ENCODE measurements around the gene CNOT6L.
"Not testable (repeated sequence)": the region's sequence is repeated elsewhere in the genome, so short reads cannot be mapped to it uniquely, and the experiment has no call there.

The CNOT6L gene

GRCh38 chr4:77818602-77819403 lies at the start of gene CNOT6L:
CNOT6L (minus strand) TSS chr4:77819368; CDS start chr4:77819308, 60 bp downstream.
- DNase-seq, result peak; percentile 90

DNA sequence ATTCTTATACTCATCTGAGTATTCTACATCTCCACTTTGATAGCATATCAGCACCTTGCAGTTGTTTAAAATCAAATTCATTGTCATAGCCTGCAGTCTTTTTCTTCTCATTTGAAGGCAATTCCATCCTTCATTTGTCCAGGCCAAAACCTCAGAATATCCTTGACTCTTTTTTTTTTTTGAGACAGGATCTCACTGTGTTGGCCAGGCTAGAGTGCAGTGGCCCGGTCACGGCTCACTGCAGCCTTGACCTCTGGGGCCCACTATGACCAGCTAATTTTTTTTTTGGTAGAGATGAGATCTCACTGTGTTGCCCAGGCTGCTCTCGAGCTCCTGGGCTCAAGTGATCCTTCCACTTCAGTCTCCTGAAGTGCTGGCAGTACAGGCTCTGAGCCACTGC lies 46.1 kb upstream of the CNOT6L start:
- no peak for DNase-seq

GRCh38 chr4:77863341-77863740 lies 44.2 kb upstream of the CNOT6L start:
- DNase-seq, result not testable (repeated sequence)

DNA sequence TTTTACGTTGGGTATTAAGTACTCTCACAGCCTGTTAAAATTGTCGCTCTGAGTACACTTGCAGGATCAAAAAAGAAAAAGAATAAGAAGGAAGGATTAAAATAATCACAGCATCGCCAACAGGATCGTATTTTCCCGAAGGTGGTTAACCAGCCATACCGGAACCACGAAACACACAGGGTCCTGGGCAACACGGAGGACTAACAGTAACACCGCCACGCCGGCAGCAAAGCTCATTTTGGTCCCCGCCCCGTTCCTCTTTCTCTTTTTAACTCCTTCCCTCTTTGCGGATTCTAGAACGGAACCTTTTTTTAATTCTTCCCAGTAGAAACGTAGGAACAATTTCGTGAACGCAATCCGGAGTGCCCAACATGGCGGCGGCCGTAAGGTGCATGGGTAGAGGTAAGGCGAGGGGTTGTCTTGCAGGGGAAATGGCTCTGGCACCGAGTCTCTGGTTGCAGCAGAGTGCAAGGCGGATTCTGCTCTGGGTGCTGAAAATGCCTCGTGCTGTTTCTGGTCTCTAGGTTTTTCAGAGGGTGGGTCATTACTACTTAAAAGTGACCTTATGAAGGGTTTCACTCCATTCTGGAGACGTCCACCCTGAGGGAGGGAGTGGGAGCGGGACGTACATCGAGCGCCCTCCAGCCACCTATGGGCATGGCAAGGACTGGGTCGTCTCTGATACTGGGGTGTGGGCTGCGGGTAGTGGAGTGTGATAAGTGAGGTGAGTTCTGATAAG lies 43.5 kb upstream of the CNOT6L start, which contains the start of gene MRPL1:
MRPL1 (plus strand) TSS at position 353 of the 739 bp plus-strand sequence; CDS start at position 372, 19 bp downstream.
- peak; percentile 97 for DNase-seq

DNA sequence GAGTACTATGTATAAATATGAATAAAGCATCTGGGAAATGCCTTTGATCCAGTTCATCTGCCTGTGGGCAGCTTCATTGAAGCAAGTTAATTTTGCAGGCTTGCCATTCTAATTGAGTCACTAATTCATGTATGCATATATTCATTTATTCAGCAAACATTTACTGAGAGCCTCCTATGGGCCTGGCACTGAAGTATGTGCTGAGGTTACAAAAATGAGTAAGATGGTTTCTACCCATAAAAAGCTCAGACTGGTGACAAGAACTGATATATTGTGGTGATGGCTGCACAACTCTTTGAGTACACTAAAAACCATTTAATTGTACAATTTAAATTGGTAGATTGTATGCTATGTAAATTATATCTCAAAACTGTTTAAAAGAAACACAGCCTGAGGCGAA lies 42.3 kb upstream of the CNOT6L start:
- DNase-seq, result no peak

- DNase-seq, result no peak
These were observed 40.1 kb upstream of the CNOT6L start for GRCh38 chr4:77859256-77859655.

GRCh38 chr4:77856152-77856551 lies 37.0 kb upstream of the CNOT6L start:
- no peak for DNase-seq

DNA sequence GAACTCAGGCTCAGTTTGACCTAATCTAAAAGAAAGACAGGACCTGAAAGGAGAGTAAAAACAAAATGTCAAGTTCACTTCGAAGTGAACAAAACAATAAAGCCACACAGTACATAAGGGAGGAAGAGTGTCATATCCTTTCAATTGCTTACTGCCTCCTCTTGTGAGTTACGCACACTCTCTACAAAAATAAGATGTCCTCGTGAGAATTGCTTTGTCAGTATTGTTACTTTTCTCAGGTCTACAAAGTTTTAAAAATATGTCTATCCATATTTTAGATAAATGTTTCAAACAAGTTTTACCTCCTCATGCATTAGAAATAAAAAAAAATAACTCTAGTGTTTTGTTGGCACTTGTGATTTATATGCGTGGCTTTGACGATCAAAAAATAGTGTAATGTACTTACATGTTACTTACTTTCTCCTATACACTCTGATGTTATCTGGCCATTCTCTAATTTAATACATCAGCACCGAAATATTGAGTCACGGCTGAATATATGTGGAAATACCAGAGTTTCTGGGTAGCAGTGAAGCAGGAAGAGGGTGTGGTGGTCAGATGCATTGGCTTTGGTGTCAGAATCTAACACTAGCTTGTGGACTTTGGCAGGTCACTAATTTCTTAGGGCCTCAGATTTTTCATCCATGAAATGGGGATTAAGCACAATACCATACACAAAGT lies 35.4 kb upstream of the CNOT6L start:
- no peak for DNase-seq

- no peak for DNase-seq
These were observed 33.8 kb upstream of the CNOT6L start for GRCh38 chr4:77852892-77853495.

- no peak for DNase-seq
These were observed 30.3 kb upstream of the CNOT6L start for GRCh38 chr4:77849278-77849965.

GRCh38 chr4:77848508-77848907 lies 29.3 kb upstream of the CNOT6L start:
- no peak for DNase-seq

- no peak for DNase-seq
These were observed 26.8 kb upstream of the CNOT6L start for GRCh38 chr4:77845929-77846328.

DNA sequence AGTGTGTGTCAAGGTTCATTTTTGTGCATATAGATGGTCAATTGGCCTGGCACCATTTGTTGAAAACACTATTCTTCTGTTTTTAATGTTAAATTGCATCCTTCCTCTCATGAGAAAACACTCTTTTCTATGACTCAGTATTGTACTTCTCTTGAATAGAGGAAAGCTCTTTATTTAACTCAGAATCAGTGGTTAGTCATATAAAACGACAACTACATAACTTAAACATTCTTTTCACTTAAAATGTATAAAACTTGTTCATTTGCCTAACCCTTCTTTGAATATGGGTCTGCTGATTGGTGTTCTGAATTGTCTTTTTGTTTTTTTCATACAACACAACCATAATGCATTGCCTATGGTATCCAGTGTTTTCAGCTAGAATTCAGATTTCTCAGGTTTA lies 26.2 kb upstream of the CNOT6L start:
- no peak for DNase-seq

GRCh38 chr4:77844363-77844762 lies 25.2 kb upstream of the CNOT6L start:
- no peak for DNase-seq

DNA sequence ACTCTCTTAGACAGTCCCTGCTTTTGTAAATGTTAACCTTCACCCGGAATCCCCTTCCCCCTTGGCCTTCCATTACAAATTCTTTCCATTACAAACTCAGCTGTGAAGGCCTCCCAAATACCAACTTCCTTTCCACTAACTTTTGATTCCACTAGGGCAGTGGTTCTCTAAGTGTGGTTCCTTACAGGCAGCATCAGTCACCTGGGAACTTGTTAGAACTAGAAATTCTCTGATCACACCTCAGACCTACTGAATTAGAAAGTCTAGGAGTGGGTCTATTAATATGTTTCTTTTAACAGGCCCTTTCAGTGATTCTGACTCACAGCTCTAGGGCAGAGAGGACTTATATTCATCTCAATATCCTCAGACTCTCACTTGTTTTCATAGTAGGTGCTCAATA lies 24.5 kb upstream of the CNOT6L start:
- DNase-seq, result no peak

DNA sequence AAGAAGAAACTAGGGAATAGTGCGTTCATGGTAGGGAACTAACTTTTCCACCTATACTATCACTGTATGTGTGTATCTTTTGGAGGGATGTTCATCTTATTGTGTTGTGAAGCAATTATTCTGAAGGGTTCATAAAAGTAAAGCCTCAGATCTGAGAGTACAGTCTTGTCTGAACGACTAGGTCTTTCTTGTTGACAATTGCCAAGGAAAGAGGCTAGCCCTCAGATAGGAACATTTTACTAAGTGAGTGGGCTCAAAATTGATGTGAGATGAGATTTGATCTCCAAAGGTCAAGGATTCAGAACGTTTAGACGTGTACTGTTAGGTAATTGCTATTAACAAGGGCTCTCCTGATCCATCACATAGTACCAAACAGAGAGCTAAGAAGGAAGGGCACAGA lies 15.2 kb upstream of the CNOT6L start:
- no peak for DNase-seq

DNA sequence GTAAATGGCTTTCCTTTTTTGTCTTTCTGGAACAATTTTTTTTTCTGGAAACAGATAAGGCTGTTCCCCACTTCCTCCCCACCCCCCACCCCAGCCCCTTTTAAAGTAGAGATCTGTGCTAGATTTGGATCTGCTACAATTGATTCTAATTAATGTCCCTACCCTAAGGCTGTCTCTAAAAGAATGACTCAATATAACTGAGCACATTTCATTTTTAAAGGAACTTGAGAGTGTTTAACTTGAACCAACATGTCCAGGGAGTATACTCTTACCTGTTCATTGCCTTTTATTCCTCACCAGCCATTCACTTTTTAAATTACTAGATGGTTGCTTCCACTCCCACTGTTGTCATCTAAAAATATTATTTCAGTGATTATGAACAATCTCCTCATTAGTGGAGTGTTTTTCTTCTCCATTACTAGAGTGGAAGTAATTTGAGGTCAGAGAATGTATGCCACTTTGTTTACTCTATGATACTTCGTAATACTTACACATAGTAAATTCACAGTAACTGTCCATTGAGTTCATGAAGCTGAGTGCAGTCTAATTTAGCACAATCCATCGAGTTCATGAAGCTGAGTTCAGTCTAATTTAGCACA lies 14.1 kb upstream of the CNOT6L start:
- DNase-seq, result peak; percentile 66

DNA sequence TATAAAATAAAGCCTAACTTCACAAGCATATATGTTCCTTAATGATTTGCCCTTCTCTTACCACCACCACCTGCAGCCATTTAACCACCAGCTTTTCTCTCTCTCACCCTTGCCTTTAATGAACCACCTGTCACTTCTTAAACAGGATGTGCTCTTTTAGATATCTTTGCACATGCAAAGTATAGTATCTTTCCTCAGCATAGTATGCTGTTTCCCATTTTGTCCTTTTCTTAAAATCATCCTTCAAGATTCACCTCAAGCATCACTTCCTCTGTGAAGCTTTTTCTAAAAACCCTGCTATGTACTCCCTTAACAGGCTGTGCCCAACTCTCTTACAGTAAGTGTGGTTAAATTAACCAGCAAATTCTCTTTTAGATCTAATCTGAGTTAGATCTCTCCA lies 8.2 kb upstream of the CNOT6L start:
- DNase-seq, result no peak

- DNase-seq, result no peak
These were observed 7.1 kb upstream of the CNOT6L start for GRCh38 chr4:77826275-77826674.

GRCh38 chr4:77821775-77822174 lies 2.6 kb upstream of the CNOT6L start:
- DNase-seq, result no peak

DNA sequence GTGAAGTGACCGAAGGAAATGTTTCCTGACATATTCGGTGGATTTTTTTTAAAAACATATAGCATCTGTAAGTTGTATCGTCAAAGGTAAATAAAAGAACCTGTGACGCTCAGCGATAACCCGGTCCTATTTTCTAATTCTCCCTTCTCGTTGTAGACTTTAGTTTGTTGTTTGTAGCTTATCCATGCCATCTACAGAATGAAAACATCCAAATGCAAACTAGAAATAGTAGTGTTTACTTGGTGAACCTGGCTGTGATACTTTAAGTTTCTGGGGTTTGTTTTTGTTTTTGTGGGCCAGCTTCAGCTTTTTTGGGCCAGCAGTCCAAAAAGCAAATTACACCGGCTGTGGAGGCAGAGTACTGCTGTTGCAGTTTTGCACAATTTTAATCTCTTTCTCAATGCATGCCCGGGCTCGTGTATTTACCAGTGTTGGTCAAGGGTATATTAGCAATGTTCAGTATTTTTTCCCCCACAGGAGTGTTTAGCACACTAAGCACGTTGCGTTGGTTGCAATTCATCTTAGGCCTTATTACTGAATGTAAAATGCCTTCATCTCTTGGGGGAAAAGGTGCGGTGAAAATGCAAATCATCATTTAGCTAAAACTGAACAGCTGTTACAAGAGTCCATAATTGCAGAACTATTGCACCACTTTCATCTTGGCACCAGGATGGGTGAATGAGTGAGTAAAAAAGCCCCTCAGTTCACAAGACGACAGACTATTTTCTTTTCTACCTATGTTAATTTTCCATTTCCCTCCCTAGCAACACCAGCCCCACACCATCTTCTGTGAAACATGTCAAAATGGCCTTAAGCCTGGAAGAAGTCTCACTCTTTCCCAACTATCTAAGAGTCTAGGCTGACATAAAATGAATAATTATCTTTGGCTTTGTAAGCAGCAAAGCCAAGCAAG lies 1.7 kb upstream of the CNOT6L start:
- no peak for DNase-seq

Data from eye (tissue), 1 donor.